ENCODE data around the gene MAP6. TPM values are rescaled to one million over a fixed set of nuclear protein-coding genes. Genes with fewer than 3 reads are reported as not detected.
A peak's percentile ranks its signal among the peaks of the same experiment; 100 is the strongest.

MAP6 gene
- total RNA-seq (2021) (0.45 TPM in 1 of 2 replicates, not detected in the other), Bru-seq, nascent RNA (percentile 11 among the genes with signal in this experiment), BruChase-seq, experiment 1, labeled RNA remaining after a 2-hour chase (percentile 9 among the genes with signal in this experiment), BruChase-seq, experiment 2, labeled RNA remaining after a 6-hour chase (percentile 10 among the genes with signal in this experiment)
- long read RNA-seq: 0 reads

GRCh38 chr11:75668451-75669297, at the start of gene MAP6:
Gene MAP6 (minus strand): TSS chr11:75669038. CDS start chr11:75668369, 669 bp downstream.
- CTCF ChIA-PET: interaction anchor here (0.7 kb wide), 1 partner anchor 46 kb away, joined by 6 read pairs; no protein-coding TSS in a partner anchor
- H3K36me3 ChIP-seq (ENCODE audit: low read depth): no peaks in the 10 kb centered on the region
- H3K9me3 ChIP-seq (ENCODE audit: insufficient read depth, low read depth): no peaks in the 10 kb centered on the region
- intact Hi-C loops (cut with micrococcal nuclease; ENCODE audit: unreplicated experiment): no loop called here
- no peaks in the 10 kb centered on the region for H4K20me1 ChIP-seq (ENCODE audit: insufficient read depth)
- DNase-seq: no peak
- peaks cover 11% of the 10 kb centered on the region for H3K27me3 ChIP-seq (ENCODE audit: insufficient read depth, low read depth)
- peaks cover 2% of the 10 kb centered on the region; the same call in 1 of the 2 replicates for H3K4me1 ChIP-seq (replicated peaks; ENCODE audit: insufficient read depth)
- H3K9me2 ChIP-seq (ENCODE audit: insufficient read depth): no peaks in the 10 kb centered on the region
- no peak within 1 kb of the TSS for H3K4me2 ChIP-seq
- TF ChIP-seq CTCF (conservative IDR thresholded peaks at IDR 0.05) (no peak), EZH2 (IDR thresholded peaks at IDR 0.05; ENCODE audit: low read depth) (no peak)
- H3K4me3 ChIP-seq: no peak within 1 kb of the TSS
- H3F3A ChIP-seq (ENCODE audit: insufficient read depth, low read depth): no peaks in the 10 kb centered on the region
- H3K27ac ChIP-seq: no peak within 1 kb of the TSS
- BruUV-seq (replicated peaks): no TSS peak
- POLR2A ChIA-PET (ENCODE audit: unreplicated experiment): no interaction called here
- H2AFZ ChIP-seq: no peak within 1 kb of the TSS
- H3K79me2 ChIP-seq (ENCODE audit: low read depth): no peaks in the 10 kb centered on the region

DNA sequence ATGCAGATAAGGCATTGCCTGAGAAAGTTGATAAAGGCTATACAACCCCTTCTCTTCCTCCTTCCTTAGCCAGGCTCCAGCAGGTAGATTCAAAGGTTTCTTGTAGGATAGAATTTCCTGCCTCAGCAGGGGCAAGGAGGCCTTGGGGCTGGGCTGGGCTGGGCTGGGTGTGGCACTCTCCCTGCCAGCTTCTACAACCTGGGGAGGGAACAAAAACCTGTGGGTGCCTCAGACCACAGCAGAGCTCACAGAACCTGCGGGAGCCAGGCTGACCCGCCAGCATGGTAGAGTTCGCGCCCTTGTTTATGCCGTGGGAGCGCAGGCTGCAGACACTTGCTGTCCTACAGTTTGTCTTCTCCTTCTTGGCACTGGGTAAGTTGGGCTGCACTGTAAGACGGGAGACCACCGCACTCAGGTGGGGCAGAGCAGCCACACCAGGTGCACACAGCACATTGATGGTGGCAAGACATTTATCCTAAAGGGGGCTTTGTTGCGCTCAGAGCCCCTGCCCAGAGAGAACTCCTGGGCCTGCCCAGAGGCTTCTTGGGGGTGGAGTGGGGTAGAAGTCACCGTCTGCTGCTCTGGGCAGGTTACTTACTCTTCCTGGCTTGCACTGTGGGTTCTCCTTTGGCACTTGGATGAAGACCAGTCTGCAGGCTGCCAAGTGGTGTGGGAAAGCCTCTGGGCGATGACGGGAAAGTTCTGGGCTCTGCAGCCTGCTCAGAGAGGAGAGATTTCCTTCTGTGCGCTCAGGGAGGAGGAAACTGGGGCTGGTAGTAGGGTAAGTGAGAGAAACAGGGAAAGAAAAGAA, 49.0 kb upstream of the MAP6 start, which contains the start of gene MOGAT2:
TSS of gene MOGAT2 (plus strand) at position 231 of the 811 bp plus-strand sequence. CDS start at position 282, 51 bp downstream.
- no peaks in the 10 kb centered on the region; the same call in 1 of the 2 replicates for H3F3A ChIP-seq (ENCODE audit: insufficient read depth, low read depth)
- ChIA-PET POLR2A (ENCODE audit: unreplicated experiment) (interaction anchor here (0.8 kb wide), 1 partner anchor 286 kb away, joined by 4 read pairs; no protein-coding TSS in a partner anchor), CTCF (no interaction called here)
- no peak within 1 kb of the TSS for H2AFZ ChIP-seq
- no peaks in the 10 kb centered on the region for H3K9me3 ChIP-seq (ENCODE audit: insufficient read depth, low read depth)
- no peaks in the 10 kb centered on the region for H3K79me2 ChIP-seq (ENCODE audit: low read depth)
- no peaks in the 10 kb centered on the region for H3K27me3 ChIP-seq (ENCODE audit: insufficient read depth, low read depth)
- TF ChIP-seq CTCF (conservative IDR thresholded peaks at IDR 0.05): no peak
- no peak for TF ChIP-seq EZH2 (IDR thresholded peaks at IDR 0.05; ENCODE audit: low read depth)
- H3K36me3 ChIP-seq (ENCODE audit: low read depth): no peaks in the 10 kb centered on the region
- BruUV-seq (replicated peaks): no TSS peak
- peak in 1 of 2 experiments; percentile 49 for DNase-seq
- no peaks in the 10 kb centered on the region for H4K20me1 ChIP-seq (ENCODE audit: insufficient read depth)
- H3K9me2 ChIP-seq (ENCODE audit: insufficient read depth): no peaks in the 10 kb centered on the region
- H3K4me3 ChIP-seq: no peak within 1 kb of the TSS
- H3K27ac ChIP-seq: no peak within 1 kb of the TSS
- intact Hi-C loops (cut with micrococcal nuclease; ENCODE audit: unreplicated experiment): no loop called here
- H3K4me2 ChIP-seq: peak within 1 kb of the TSS; percentile 4; the same call in 1 of the 2 replicates
- H3K4me1 ChIP-seq (replicated peaks; ENCODE audit: insufficient read depth): peaks cover 13% of the 10 kb centered on the region

DNA sequence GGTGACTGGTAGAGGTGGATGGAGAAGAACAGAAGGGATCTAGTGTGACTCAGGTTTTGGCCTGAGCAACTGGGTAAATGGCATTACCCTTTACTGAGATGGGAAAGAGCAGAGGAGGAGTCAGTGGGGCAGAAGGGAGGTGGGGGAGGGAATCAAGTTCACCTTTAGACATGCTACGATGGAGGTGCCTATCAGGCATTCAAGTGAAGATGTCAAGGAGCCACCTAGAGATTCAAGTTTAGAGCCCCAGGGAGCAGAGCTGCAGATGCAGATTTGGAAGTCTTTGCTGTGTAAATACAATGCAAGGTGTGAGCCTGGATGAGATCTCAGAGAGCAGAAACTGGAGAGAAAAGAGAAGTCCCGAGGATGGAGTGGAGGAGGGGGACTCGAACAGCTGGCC, 47.8 kb upstream of the MAP6 start:
- no peak for TF ChIP-seq EZH2 (IDR thresholded peaks at IDR 0.05; ENCODE audit: low read depth)
- H3K4me1 ChIP-seq (replicated peaks; ENCODE audit: insufficient read depth): peaks cover 13% of the 10 kb centered on the region
- no peak overlapping the region for H2AFZ ChIP-seq
- ChIA-PET CTCF (no interaction called here), POLR2A (ENCODE audit: unreplicated experiment) (no interaction called here)
- no peak overlapping the region for H3K4me3 ChIP-seq
- BruUV-seq (replicated peaks): no TSS peak
- H3K9me2 ChIP-seq (ENCODE audit: insufficient read depth): 0 out of 2 replicates have a peak, but pooled peaks cover under 1% of the 10 kb centered on the region
- no peaks in the 10 kb centered on the region for H3K79me2 ChIP-seq (ENCODE audit: low read depth)
- no peak overlapping the region for H3K27ac ChIP-seq
- H3K27me3 ChIP-seq (ENCODE audit: insufficient read depth, low read depth): no peaks in the 10 kb centered on the region
- no peaks in the 10 kb centered on the region for H3K9me3 ChIP-seq (ENCODE audit: insufficient read depth, low read depth)
- H3K4me2 ChIP-seq: no peak overlapping the region
- H3K36me3 ChIP-seq (ENCODE audit: low read depth): no peaks in the 10 kb centered on the region
- no peak for DNase-seq
- no peaks in the 10 kb centered on the region for H4K20me1 ChIP-seq (ENCODE audit: insufficient read depth)
- no peaks in the 10 kb centered on the region for H3F3A ChIP-seq (ENCODE audit: insufficient read depth, low read depth)
- intact Hi-C loops (cut with micrococcal nuclease; ENCODE audit: unreplicated experiment): no loop called here

Data from PC-9 (cell line).